Measurements from ENCODE around the gene DNAJB5. TPM values are rescaled to one million over a fixed set of nuclear protein-coding genes. Genes with fewer than 3 reads are reported as not detected.

Gene DNAJB5
- total RNA-seq, 2 experiments from 2014 or later = 2.7 to 2.8 TPM

GRCh38 chr9:34957492-34958410 lies 31.8 kb upstream of the DNAJB5 start, which contains the start of gene PHF24:
PHF24 (plus strand) TSS chr9:34958285; CDS start chr9:34971299, 13,014 bp downstream.
- peaks cover 9% of the 10 kb centered on the region for H3K4me1 ChIP-seq (ENCODE audit: insufficient read depth, low read length)
- H3K9me3 ChIP-seq (ENCODE audit: control insufficient read depth in 1 of 2, insufficient read depth in 1 of 2, low read length in 2 of 2) = peaks cover 0 to 5% of the 10 kb centered on the region in 2 experiments
- ATAC-seq (ENCODE audit: poor library complexity) = peak; percentile 89
- ChIA-PET POLR2A (no interaction called here), CTCF (no interaction called here)
- Mint-ChIP-seq H3K4me3 (peak within 1 kb of the TSS; percentile 84), H3K27me3 (peaks cover 88% of the 10 kb centered on the region), H3K4me1 (ENCODE audit: low read depth) (no peaks in the 10 kb centered on the region), H3K27ac (no peak within 1 kb of the TSS), H3K9me3 (no peaks in the 10 kb centered on the region), H3K36me3 (ENCODE audit: low read depth) (no peaks in the 10 kb centered on the region)
- peak within 1 kb of the TSS; percentile 12 for H3K4me3 ChIP-seq (ENCODE audit: low read length)
- DNase-seq = peak in 5 of 14 experiments; percentile 14 to 60 (median 34)
- TF ChIP-seq CTCF (IDR thresholded peaks at IDR 0.05) = no peak
- H3K27ac ChIP-seq (ENCODE audit: low read depth in 1 of 2, low read length in 2 of 2) = no peak within 1 kb of the TSS
- intact Hi-C loops (cut with DNase I, micrococcal nuclease) = no loop called here
- H3K36me3 ChIP-seq (ENCODE audit: insufficient read depth, low read length) = no peaks in the 10 kb centered on the region
- H3K27me3 ChIP-seq (ENCODE audit: control insufficient read depth in 1 of 2, insufficient read depth in 2 of 2, low read length in 2 of 2) = peaks cover 42 to 66% of the 10 kb centered on the region in 2 experiments

- Mint-ChIP-seq H3K4me3 (peak overlapping the region; percentile 52), H3K27ac (no peak overlapping the region), H3K27me3 (peaks cover 88% of the 10 kb centered on the region), H3K9me3 (no peaks in the 10 kb centered on the region), H3K4me1 (ENCODE audit: low read depth) (no peaks in the 10 kb centered on the region), H3K36me3 (ENCODE audit: low read depth) (no peaks in the 10 kb centered on the region)
- intact Hi-C loops (cut with DNase I, micrococcal nuclease) = no loop called here
- DNase-seq (no peak), ATAC-seq (ENCODE audit: poor library complexity) (peak; percentile 31)
- H3K27me3 ChIP-seq (ENCODE audit: control insufficient read depth in 1 of 2, insufficient read depth in 2 of 2, low read length in 2 of 2) = peaks cover 42 to 69% of the 10 kb centered on the region in 2 experiments
- no peak for TF ChIP-seq CTCF (IDR thresholded peaks at IDR 0.05)
- POLR2A ChIA-PET = interaction anchor here (0.6 kb wide), 1 partner anchor 123 kb away, joined by 3 read pairs; no protein-coding TSS in a partner anchor
- peaks cover 9% of the 10 kb centered on the region for H3K4me1 ChIP-seq (ENCODE audit: insufficient read depth, low read length)
- H3K27ac ChIP-seq (ENCODE audit: low read depth in 1 of 2, low read length in 2 of 2) = no peak overlapping the region
- no peaks in the 10 kb centered on the region for H3K36me3 ChIP-seq (ENCODE audit: insufficient read depth, low read length)
- peaks cover 0 to 5% of the 10 kb centered on the region in 2 experiments for H3K9me3 ChIP-seq (ENCODE audit: control insufficient read depth in 1 of 2, insufficient read depth in 1 of 2, low read length in 2 of 2)
- CTCF ChIA-PET = interaction anchor here (2.2 kb wide), 1 partner anchor 59 kb away, joined by 6 read pairs; no protein-coding TSS in a partner anchor
- peak overlapping the region; percentile 12 for H3K4me3 ChIP-seq (ENCODE audit: low read length)
These were observed 31.0 kb upstream of the DNAJB5 start for GRCh38 chr9:34958411-34958982.

GRCh38 chr9:34959461-34959860 lies 30.1 kb upstream of the DNAJB5 start:
- TF ChIP-seq CTCF (IDR thresholded peaks at IDR 0.05) = no peak
- Histone ChIP-seq H3K4me3 (ENCODE audit: low read length) (no peak overlapping the region), H3K9me3 (ENCODE audit: control insufficient read depth in 1 of 2, insufficient read depth in 1 of 2, low read length in 2 of 2) (peaks cover 0 to 5% of the 10 kb centered on the region in 2 experiments), H3K27me3 (ENCODE audit: control insufficient read depth in 1 of 2, insufficient read depth in 2 of 2, low read length in 2 of 2) (peaks cover 42 to 78% of the 10 kb centered on the region in 2 experiments), H3K36me3 (ENCODE audit: insufficient read depth, low read length) (no peaks in the 10 kb centered on the region), H3K4me1 (ENCODE audit: insufficient read depth, low read length) (peaks cover 9% of the 10 kb centered on the region), H3K27ac (ENCODE audit: low read depth in 1 of 2, low read length in 2 of 2) (no peak overlapping the region)
- CTCF ChIA-PET = interaction anchor here (2.2 kb wide), 1 partner anchor 60 kb away, joined by 6 read pairs; no protein-coding TSS in a partner anchor
- Mint-ChIP-seq H3K9me3 (no peaks in the 10 kb centered on the region), H3K4me1 (ENCODE audit: low read depth) (no peaks in the 10 kb centered on the region), H3K4me3 (no peak overlapping the region), H3K27ac (no peak overlapping the region), H3K36me3 (ENCODE audit: low read depth) (no peaks in the 10 kb centered on the region), H3K27me3 (peaks cover 89% of the 10 kb centered on the region)
- no peak for DNase-seq
- POLR2A ChIA-PET = interaction anchor here (0.6 kb wide), 1 partner anchor 122 kb away, joined by 3 read pairs; no protein-coding TSS in a partner anchor
- intact Hi-C loops (cut with DNase I, micrococcal nuclease) = no loop called here
- no peak for ATAC-seq (ENCODE audit: poor library complexity)

Data from CD4-positive, alpha-beta T cell (primary cell).